H1 (cell line): ENCODE results near the gene EEPD1. TPM values are rescaled to one million over a fixed set of nuclear protein-coding genes. Genes with fewer than 3 reads are reported as not detected.

Source experiments
- CHD7 ChIP-seq: fragments of 300-600 bp; sonication (generic); IDR thresholded peaks from 2 replicates; pipeline ENCODE4 v1.7.1; 2012; ENCODE audit warnings: low read length, moderate library complexity, mild to moderate bottlenecking, inconsistent platforms; ENCODE audit not compliant: insufficient replicate concordance
- MAX ChIP-seq: IDR thresholded peaks from 2 replicates; pipeline ENCODE4 v1.6.1; 2012; ENCODE audit warnings: inconsistent platforms
- SP1 ChIP-seq: IDR thresholded peaks from 2 replicates; pipeline ENCODE4 v1.6.1; 2011; ENCODE audit warnings: low read depth, low read length
- YY1 ChIP-seq: IDR thresholded peaks from 2 replicates; pipeline ENCODE4 v1.6.1; 2011; ENCODE audit warnings: low read depth, mild to moderate bottlenecking, low read length
- polyA plus RNA-seq, 7 experiments: library from polyadenylated mRNA; depleted of rRNA in 3 of 7; stranded (reverse) in 5 of 7; unstranded in 2 of 7; fragments of >200 nt in 5 of 7; fragments of 200-250 nt in 2 of 7; gene quantifications; 1 replicate in 5 of 7; 2 replicates in 1 of 7; 4 replicates in 1 of 7; pipeline versions ENCODE4 v1.2.1 to v1.2.3, GENCODE V29; 2011 to 2013; ENCODE audit warnings: missing spikeins in 2 of 7, mixed read lengths in 2 of 7
- total RNA-seq: library from RNA; stranded (reverse); fragmentation: NEBNext Ultra II Directional; extraction: Animal tissue kit (Norgen Biotek cat#: 25700); gene quantifications from 2 replicates; pipeline ENCODE4 v1.2.1, GENCODE V29; 2021

Gene EEPD1
- total and polyA plus RNA-seq, 2 of the 8 experiments (the other 6 are each of a cell fraction or from before 2014, with no cell fraction given) = 3.1 to 7.8 TPM

GRCh38 chr7:36245684-36246299 is 92.7 kb downstream of the EEPD1 start (continued):
- TF ChIP-seq CHD7 (no peak), MAX (no peak), YY1 (no peak), SP1 (no peak)
